GM12891 (cell line): Measurements from ENCODE around the gene CDK14.

Experiments used
- DNase-seq: peaks from one replicate; pipeline ENCODE4 v3.0.0; 2011; ENCODE audit warnings: low spot score; ENCODE audit not compliant: insufficient read length
- FAIRE-seq: peaks from 2 replicates; lab custom pipeline; 2011; peaks lifted over from hg19 to GRCh38; lab: Jason Lieb, UNC
- PAX5 ChIP-seq: IDR thresholded peaks from 2 replicates; pipeline ENCODE4 v1.6.1; 2011; ENCODE audit warnings: low read length, moderate library complexity, mild to moderate bottlenecking; ENCODE audit not compliant: insufficient read depth, severe bottlenecking
- POLR2A ChIP-seq: IDR thresholded peaks from 2 replicates; pipeline ENCODE4 v1.6.1; 2011; ENCODE audit warnings: low read depth, low read length, control low read depth
- POLR2AphosphoS5 ChIP-seq: IDR thresholded peaks from 2 replicates; pipeline ENCODE4 v1.6.1; 2011; ENCODE audit warnings: low read depth, low read length, control low read depth
- POU2F2 ChIP-seq: IDR thresholded peaks from 2 replicates; pipeline ENCODE4 v1.6.1; 2011; ENCODE audit warnings: low read depth, mild to moderate bottlenecking, control low read depth, low read length, moderate library complexity
- SPI1 ChIP-seq: IDR thresholded peaks from 2 replicates; pipeline ENCODE4 v1.6.1; 2011; ENCODE audit warnings: low read depth, low read length, control low read depth
- TAF1 ChIP-seq: IDR thresholded peaks from 2 replicates; pipeline ENCODE4 v1.6.1; 2011; ENCODE audit warnings: low read depth, low read length, control low read depth

CDK14 gene

GRCh38 chr7:91069146-91069545, 473.0 kb downstream of the CDK14 start:
- TF ChIP-seq POLR2AphosphoS5 (no peak), PAX5 (no peak), TAF1 (no peak), POLR2A (no peak), POU2F2 (no peak), SPI1 (no peak)
- DNase-seq (no peak), FAIRE-seq (no peak)

- TF ChIP-seq POU2F2 (no peak), SPI1 (no peak)
- DNase-seq (no peak), FAIRE-seq (no peak)
These were observed 483.4 kb downstream of the CDK14 start for GRCh38 chr7:91079487-91079886.

GRCh38 chr7:91080351-91080750, 484.2 kb downstream of the CDK14 start:
- DNase-seq = no peak
- no peak for FAIRE-seq
- TF ChIP-seq POLR2A = no peak
- TF ChIP-seq PAX5 = no peak
- TF ChIP-seq POLR2AphosphoS5 = no peak
- no peak for TF ChIP-seq TAF1
- TF ChIP-seq SPI1 = no peak

GRCh38 chr7:91082038-91082437, 485.9 kb downstream of the CDK14 start:
- FAIRE-seq (no peak), DNase-seq (no peak)
- no peak for TF ChIP-seq POU2F2
- TF ChIP-seq TAF1 = no peak
- TF ChIP-seq PAX5 = no peak
- TF ChIP-seq SPI1 = no peak
- no peak for TF ChIP-seq POLR2A
- no peak for TF ChIP-seq POLR2AphosphoS5

GRCh38 chr7:91082852-91083495, 486.9 kb downstream of the CDK14 start:
- FAIRE-seq = no peak
- no peak for DNase-seq
- no peak for TF ChIP-seq PAX5
- no peak for TF ChIP-seq SPI1
- TF ChIP-seq POU2F2 = no peak
- TF ChIP-seq POLR2AphosphoS5 = no peak
- no peak for TF ChIP-seq POLR2A
- TF ChIP-seq TAF1 = no peak

GRCh38 chr7:91083855-91084644, 487.9 kb downstream of the CDK14 start:
- DNase-seq = no peak
- FAIRE-seq = no peak
- TF ChIP-seq POLR2AphosphoS5 = no peak

- no peak for DNase-seq
- FAIRE-seq = no peak
- TF ChIP-seq POLR2A = no peak
- TF ChIP-seq TAF1 = no peak
- TF ChIP-seq PAX5 = no peak
- TF ChIP-seq POLR2AphosphoS5 = no peak
These were observed 489.1 kb downstream of the CDK14 start for GRCh38 chr7:91085175-91085574.

GRCh38 chr7:91086200-91086599, 490.1 kb downstream of the CDK14 start:
- TF ChIP-seq PAX5 (no peak), POLR2AphosphoS5 (no peak), POU2F2 (no peak), TAF1 (no peak), SPI1 (no peak), POLR2A (no peak)
- DNase-seq (no peak), FAIRE-seq (no peak)

GRCh38 chr7:91088156-91088555, 492.0 kb downstream of the CDK14 start:
- TF ChIP-seq POLR2A = no peak
- TF ChIP-seq TAF1 = no peak
- DNase-seq (no peak), FAIRE-seq (no peak)

GRCh38 chr7:91088691-91089090, 492.6 kb downstream of the CDK14 start:
- TF ChIP-seq TAF1 = no peak
- TF ChIP-seq POLR2AphosphoS5 = no peak
- TF ChIP-seq POU2F2 = no peak
- TF ChIP-seq POLR2A = no peak
- no peak for TF ChIP-seq SPI1
- TF ChIP-seq PAX5 = no peak
- no peak for FAIRE-seq
- no peak for DNase-seq
